OCI-LY3 (cell line): ENCODE data around the gene TMPRSS2.

Source experiments
- H2AFZ ChIP-seq: fragments of 200-600, 300-600 bp; shearing (Covaris generic); 2 replicates; pipeline ENCODE4 v1.6.0; 2014; ENCODE audit warnings: antibody characterized with exemption, low read depth, low read length
- H3K27ac ChIP-seq: fragments of 200-600, 300-600 bp; sonication (generic); 2 replicates; pipeline ENCODE4 v1.5.1; 2014; ENCODE audit warnings: mild to moderate bottlenecking, low read length, moderate library complexity, mixed read lengths
- H3K27me3 ChIP-seq: fragments of 200-600, 300-600 bp; sonication (generic); 2 replicates; pipeline ENCODE4 v1.6.1; 2014; ENCODE audit warnings: low read depth, low read length, mixed read lengths
- H3K36me3 ChIP-seq: fragments of 200-600, 300-600 bp; sonication (generic); replicated peaks from 2 replicates; pipeline ENCODE3; 2014; ENCODE audit warnings: low read depth, low read length, mixed read lengths
- H3K4me1 ChIP-seq: fragments of 300-600, 200-600 bp; sonication (generic); 2 replicates; pipeline ENCODE4 v1.6.1; 2014; ENCODE audit warnings: low read length, mixed read lengths
- H3K4me2 ChIP-seq: fragments of 200-600, 300-600 bp; sonication (generic); 2 replicates; pipeline ENCODE4 v1.6.1; 2014; ENCODE audit warnings: low read length, mixed read lengths
- H3K4me3 ChIP-seq: fragments of 300-600, 200-600 bp; sonication (generic); 2 replicates; pipeline ENCODE4 v1.5.1; 2014; ENCODE audit warnings: antibody characterized with exemption, mild to moderate bottlenecking, low read length, moderate library complexity
- H3K79me2 ChIP-seq: fragments of 300-600, 200-600 bp; shearing (Covaris generic); 2 replicates; pipeline ENCODE4 v1.6.1; 2014; ENCODE audit warnings: mild to moderate bottlenecking, low read length, mixed read lengths
- H3K9ac ChIP-seq: fragments of 300-600, 200-600 bp; shearing (Covaris generic); 2 replicates; pipeline ENCODE4 v1.6.0; 2014; ENCODE audit warnings: mild to moderate bottlenecking, low read length, moderate library complexity
- H3K9me3 ChIP-seq: fragments of 200-600, 300-600 bp; shearing (Covaris generic); 2 replicates; pipeline ENCODE4 v1.6.1; 2014; ENCODE audit warnings: low read length, mixed read lengths; ENCODE audit not compliant: insufficient read depth
- H4K20me1 ChIP-seq: fragments of 200-600, 300-600 bp; sonication (generic); 2 replicates; pipeline ENCODE4 v1.6.1; 2016; ENCODE audit warnings: low read length, mixed read lengths; ENCODE audit not compliant: insufficient read depth
- CTCF ChIP-seq: fragments of 200-600, 300-600 bp; sonication (generic); IDR thresholded peaks from 2 replicates; pipeline ENCODE4 v1.5.1; 2014; ENCODE audit warnings: antibody characterized with exemption, low read length, low read depth
- EZH2phosphoT487 ChIP-seq: fragments of 200-600 bp; shearing (Covaris generic); IDR thresholded peaks from 2 replicates; pipeline ENCODE4 v1.6.1; 2018; ENCODE audit warnings: antibody characterized with exemption, mixed run types, low read depth

Gene TMPRSS2

GRCh38 chr21:41536827-41537103 lies 28.8 kb upstream of the TMPRSS2 start:
- H2AFZ ChIP-seq, result no peak overlapping the region
- H3K79me2 ChIP-seq, result no peaks in the 10 kb centered on the region
- H3K9ac ChIP-seq, result no peak overlapping the region
- no peak overlapping the region for H3K4me3 ChIP-seq
- no peaks in the 10 kb centered on the region for H4K20me1 ChIP-seq
- H3K4me1 ChIP-seq, result no peaks in the 10 kb centered on the region
- no peak overlapping the region for H3K4me2 ChIP-seq
- no peaks in the 10 kb centered on the region for H3K9me3 ChIP-seq
- no peaks in the 10 kb centered on the region for H3K36me3 ChIP-seq
- no peak overlapping the region for H3K27ac ChIP-seq
- H3K27me3 ChIP-seq, result peaks cover 26% of the 10 kb centered on the region
- TF ChIP-seq CTCF (no peak), EZH2phosphoT487 (no peak)

GRCh38 chr21:41536076-41536826 lies 28.3 kb upstream of the TMPRSS2 start:
- H3K4me2 ChIP-seq, result no peak overlapping the region

GRCh38 chr21:41530366-41530765 lies 22.4 kb upstream of the TMPRSS2 start:
- Histone ChIP-seq H3K27me3 (peaks cover 15% of the 10 kb centered on the region), H3K36me3 (no peaks in the 10 kb centered on the region), H3K4me2 (no peak overlapping the region), H3K4me3 (no peak overlapping the region), H3K9ac (no peak overlapping the region), H2AFZ (no peak overlapping the region), H3K27ac (no peak overlapping the region), H3K79me2 (no peaks in the 10 kb centered on the region), H3K4me1 (no peaks in the 10 kb centered on the region), H3K9me3 (no peaks in the 10 kb centered on the region), H4K20me1 (no peaks in the 10 kb centered on the region)
- TF ChIP-seq EZH2phosphoT487 (no peak), CTCF (no peak)

More at GRCh38 chr21:41536076-41536826, 28.3 kb upstream of the TMPRSS2 start:
- no peak overlapping the region for H3K9ac ChIP-seq
- H3K9me3 ChIP-seq, result no peaks in the 10 kb centered on the region
- H3K4me1 ChIP-seq, result no peaks in the 10 kb centered on the region
- no peak overlapping the region for H3K27ac ChIP-seq
- H2AFZ ChIP-seq, result no peak overlapping the region
- no peaks in the 10 kb centered on the region for H3K79me2 ChIP-seq
- TF ChIP-seq EZH2phosphoT487 (no peak), CTCF (no peak)
- H3K4me3 ChIP-seq, result no peak overlapping the region
- no peaks in the 10 kb centered on the region for H3K36me3 ChIP-seq
- peaks cover 26% of the 10 kb centered on the region for H3K27me3 ChIP-seq
- no peaks in the 10 kb centered on the region for H4K20me1 ChIP-seq

GRCh38 chr21:41529769-41530168 lies 21.8 kb upstream of the TMPRSS2 start:
- no peaks in the 10 kb centered on the region for H3K36me3 ChIP-seq
- H3K9me3 ChIP-seq, result no peaks in the 10 kb centered on the region
- H3K4me3 ChIP-seq, result no peak overlapping the region
- no peak overlapping the region for H2AFZ ChIP-seq
- H4K20me1 ChIP-seq, result no peaks in the 10 kb centered on the region
- H3K9ac ChIP-seq, result no peak overlapping the region
- H3K79me2 ChIP-seq, result no peaks in the 10 kb centered on the region
- H3K27me3 ChIP-seq, result peaks cover 15% of the 10 kb centered on the region
- H3K27ac ChIP-seq, result no peak overlapping the region
- no peak overlapping the region for H3K4me2 ChIP-seq
- TF ChIP-seq EZH2phosphoT487 (no peak), CTCF (no peak)
- H3K4me1 ChIP-seq, result no peaks in the 10 kb centered on the region
